Muscle layer of duodenum (tissue), 2 donors: ENCODE measurements around the gene CFAP92.

ENCODE experiments used
- H3K27ac ChIP-seq: one replicate; pipeline ENCODE4 v1.7.0; 2013; ENCODE audit warnings: mild to moderate bottlenecking, low read length
- H3K27me3 ChIP-seq: one replicate; pipeline ENCODE4 v1.7.0; 2013; ENCODE audit warnings: low read depth, mild to moderate bottlenecking, control low read depth, low read length
- H3K36me3 ChIP-seq, 2 donors: one replicate each; pipeline ENCODE4 v1.7.0; 2013; ENCODE audit warnings: low read length in 2 of 2, control low read depth in 1 of 2, mild to moderate bottlenecking in 1 of 2; ENCODE audit not compliant: insufficient read depth in 2 of 2, control insufficient read depth in 1 of 2
- H3K4me1 ChIP-seq, 2 donors: one replicate each; pipeline ENCODE4 v1.7.0; 2013; ENCODE audit warnings: low read length in 2 of 2, mild to moderate bottlenecking in 2 of 2, control low read depth in 1 of 2, moderate library complexity in 1 of 2; ENCODE audit not compliant: insufficient read depth in 2 of 2, control insufficient read depth in 1 of 2
- H3K4me3 ChIP-seq, 2 donors: one replicate each; pipeline ENCODE4 v1.7.0; 2013; ENCODE audit warnings: low read length in 2 of 2, low read depth in 1 of 2, mild to moderate bottlenecking in 1 of 2
- H3K9me3 ChIP-seq, 2 donors: one replicate each; pipeline ENCODE4 v1.7.0; 2013; ENCODE audit warnings: low read length in 2 of 2, control low read depth in 1 of 2, mild to moderate bottlenecking in 1 of 2; ENCODE audit not compliant: control insufficient read depth in 1 of 2
- donor health status: healthy.

CFAP92 gene

GRCh38 chr3:128993461-128994172, at the start of gene CFAP92:
CFAP92 (minus strand) TSS chr3:128994076; CDS start chr3:128993304, 772 bp downstream.
- no peaks in the 10 kb centered on the region for H3K36me3 ChIP-seq
- H3K27me3 ChIP-seq: no peaks in the 10 kb centered on the region
- H3K9me3 ChIP-seq: no peaks in the 10 kb centered on the region
- H3K27ac ChIP-seq: no peak within 1 kb of the TSS
- H3K4me3 ChIP-seq: peak within 1 kb of the TSS; percentile 42 to 77
- peaks cover 6 to 18% of the 10 kb centered on the region in 2 donors for H3K4me1 ChIP-seq

- H3K27me3 ChIP-seq: peaks cover 1% of the 10 kb centered on the region
- H3K4me3 ChIP-seq: no peak overlapping the region
- peaks cover 0 to 12% of the 10 kb centered on the region in 2 donors for H3K4me1 ChIP-seq
- H3K9me3 ChIP-seq: peaks cover 0 to 3% of the 10 kb centered on the region in 2 donors
- no peak overlapping the region for H3K27ac ChIP-seq
- H3K36me3 ChIP-seq: peaks cover 0 to 7% of the 10 kb centered on the region in 2 donors
These were observed 46.9 kb upstream of the CFAP92 start for GRCh38 chr3:129040579-129041300.

- Histone ChIP-seq H3K27me3 (no peaks in the 10 kb centered on the region), H3K9me3 (peaks cover 0 to 3% of the 10 kb centered on the region in 2 donors), H3K4me1 (peaks cover 0 to 17% of the 10 kb centered on the region in 2 donors), H3K36me3 (peaks cover 0 to 7% of the 10 kb centered on the region in 2 donors), H3K27ac (no peak overlapping the region), H3K4me3 (no peak overlapping the region)
These were observed 46.1 kb upstream of the CFAP92 start for GRCh38 chr3:129040039-129040336.

- Histone ChIP-seq H3K4me3 (no peak overlapping the region), H3K27me3 (no peaks in the 10 kb centered on the region), H3K27ac (no peak overlapping the region), H3K4me1 (peaks cover 0 to 22% of the 10 kb centered on the region in 2 donors), H3K9me3 (no peaks in the 10 kb centered on the region), H3K36me3 (peaks cover 0 to 7% of the 10 kb centered on the region in 2 donors)
These were observed 45.6 kb upstream of the CFAP92 start for GRCh38 chr3:129039271-129040038.

GRCh38 chr3:129038121-129038855, 44.4 kb upstream of the CFAP92 start:
- H3K9me3 ChIP-seq: no peaks in the 10 kb centered on the region
- peaks cover 0 to 7% of the 10 kb centered on the region in 2 donors for H3K36me3 ChIP-seq
- H3K27me3 ChIP-seq: no peaks in the 10 kb centered on the region
- peaks cover 0 to 26% of the 10 kb centered on the region in 2 donors for H3K4me1 ChIP-seq
- no peak overlapping the region for H3K27ac ChIP-seq
- no peak overlapping the region for H3K4me3 ChIP-seq

- no peak overlapping the region for H3K27ac ChIP-seq
These were observed 43.2 kb upstream of the CFAP92 start for GRCh38 chr3:129037093-129037419.

GRCh38 chr3:129036222-129037092, 42.6 kb upstream of the CFAP92 start:
- H3K4me3 ChIP-seq: no peak overlapping the region
- no peaks in the 10 kb centered on the region for H3K27me3 ChIP-seq
- H3K9me3 ChIP-seq: no peaks in the 10 kb centered on the region
- H3K36me3 ChIP-seq: peaks cover 0 to 7% of the 10 kb centered on the region in 2 donors
- peaks cover 0 to 31% of the 10 kb centered on the region in 2 donors for H3K4me1 ChIP-seq
- H3K27ac ChIP-seq: no peak overlapping the region

More at GRCh38 chr3:129037093-129037419, 43.2 kb upstream of the CFAP92 start:
- Histone ChIP-seq H3K27me3 (no peaks in the 10 kb centered on the region), H3K4me1 (peaks cover 0 to 26% of the 10 kb centered on the region in 2 donors), H3K9me3 (no peaks in the 10 kb centered on the region), H3K4me3 (no peak overlapping the region), H3K36me3 (peaks cover 0 to 7% of the 10 kb centered on the region in 2 donors)

- Histone ChIP-seq H3K27ac (no peak overlapping the region), H3K27me3 (no peaks in the 10 kb centered on the region), H3K4me1 (peaks cover 0 to 31% of the 10 kb centered on the region in 2 donors), H3K9me3 (no peaks in the 10 kb centered on the region), H3K36me3 (peaks cover 0 to 7% of the 10 kb centered on the region in 2 donors), H3K4me3 (no peak overlapping the region)
These were observed 41.7 kb upstream of the CFAP92 start for GRCh38 chr3:129035360-129036221.

- H3K4me1 ChIP-seq: peaks cover 0 to 29% of the 10 kb centered on the region in 2 donors
- H3K27ac ChIP-seq: no peak overlapping the region
- H3K36me3 ChIP-seq: peaks cover 0 to 7% of the 10 kb centered on the region in 2 donors
- peaks cover 0 to 2% of the 10 kb centered on the region in 2 donors for H3K9me3 ChIP-seq
- H3K27me3 ChIP-seq: no peaks in the 10 kb centered on the region
- H3K4me3 ChIP-seq: no peak overlapping the region
These were observed 40.8 kb upstream of the CFAP92 start for GRCh38 chr3:129034642-129035041.
